Endothelial cell of umbilical vein (primary cell): ENCODE measurements around the gene HDAC4. TPM values are rescaled to one million over a fixed set of nuclear protein-coding genes. Genes with fewer than 3 reads are reported as not detected.

ENCODE experiments used
- BruUV-seq: library from RNA; stranded (reverse); fragments of 400-500 nt; replicated peaks from 2 replicates; lab custom pipeline; 2021; lab: Mats Ljungman, UMichigan
- CTCF ChIA-PET: fragments of 300-600, 350-600 bp; sonication (Branson Sonifier 250); formaldehyde crosslinking; loops from one replicate; lab custom pipeline; 2021; ENCODE audit warnings: antibody characterized with exemption, inconsistent platforms; lab: Charles Lee
- POLR2A ChIA-PET: fragments of 300-600, 350-600 bp; sonication (Branson Sonifier 250); formaldehyde crosslinking; loops from one replicate; lab custom pipeline; 2021; ENCODE audit warnings: antibody characterized with exemption, inconsistent platforms; lab: Charles Lee
- DNase-seq: peaks from one replicate; pipeline ENCODE4 v3.0.0-alpha.2; 2011; ENCODE audit warnings: low read depth, low spot score
- FAIRE-seq: peaks from 2 replicates; lab custom pipeline; 2011; peaks lifted over from hg19 to GRCh38; lab: Jason Lieb, UNC
- H2AFZ ChIP-seq: 2 replicates; pipeline ENCODE4 v1.6.0; 2012; ENCODE audit warnings: low read depth, low read length, control low read depth, inconsistent platforms
- H3K27ac ChIP-seq: 2 replicates; pipeline ENCODE4 v1.5.1; 2011; ENCODE audit warnings: low read depth, mild to moderate bottlenecking, control low read depth, low read length, moderate library complexity; ENCODE audit not compliant: insufficient read depth
- H3K27me3 ChIP-seq, 2 experiments: 2 replicates each; pipeline versions ENCODE4 v1.6.0 to v1.6.1; 2011; ENCODE audit warnings: low read length in 2 of 2, mixed read lengths in 1 of 2; ENCODE audit not compliant: control insufficient read depth in 2 of 2, insufficient read depth in 2 of 2
- H3K36me3 ChIP-seq, 2 experiments: 2 replicates in 1 of 2; 3 replicates in 1 of 2; pipeline ENCODE4 v1.5.1; 2011; ENCODE audit warnings: low read length in 2 of 2, mild to moderate bottlenecking in 1 of 2, moderate library complexity in 1 of 2; ENCODE audit not compliant: control insufficient read depth in 2 of 2, insufficient read depth in 2 of 2; ENCODE audit errors: extremely low read depth in 1 of 2
- H3K4me1 ChIP-seq: 3 replicates; pipeline ENCODE4 v1.5.1; 2011; ENCODE audit warnings: mild to moderate bottlenecking, low read length; ENCODE audit not compliant: control insufficient read depth, insufficient read depth; ENCODE audit errors: extremely low read depth
- H3K4me2 ChIP-seq: 2 replicates; pipeline ENCODE4 v1.6.1; 2011; ENCODE audit warnings: low read length, control low read depth, mixed read lengths; ENCODE audit not compliant: insufficient read depth
- H3K4me3 ChIP-seq, 3 experiments: fragments of 200-600 bp in 1 of 3; sonication (generic), shearing (Covaris generic) in 1 of 3; replicated peaks in 1 of 3; 2 replicates each; pipeline ENCODE4 v1.5.1; 2011 to 2016; ENCODE audit warnings: control low read depth in 3 of 3, low read length in 3 of 3, mild to moderate bottlenecking in 2 of 3, inconsistent platforms in 1 of 3, low read depth in 1 of 3, moderate library complexity in 1 of 3; ENCODE audit not compliant: insufficient read depth in 1 of 3
- H3K79me2 ChIP-seq: 2 replicates; pipeline ENCODE4 v1.6.0; 2012; ENCODE audit warnings: low read length, inconsistent platforms; ENCODE audit not compliant: control insufficient read depth, insufficient read depth
- H3K9ac ChIP-seq: replicated peaks from 2 replicates; pipeline ENCODE3; 2011; ENCODE audit warnings: low read length, control low read depth; ENCODE audit not compliant: insufficient read depth; ENCODE audit errors: extremely low read depth
- H3K9me1 ChIP-seq: replicated peaks from 3 replicates; pipeline ENCODE4 v1.6.0; 2011; ENCODE audit warnings: mild to moderate bottlenecking, low read length; ENCODE audit not compliant: control insufficient read depth, insufficient read depth; ENCODE audit errors: extremely low read depth
- H3K9me3 ChIP-seq: replicated peaks from 2 replicates; pipeline ENCODE4 v1.5.1; 2012; ENCODE audit warnings: low read length, inconsistent platforms; ENCODE audit not compliant: control insufficient read depth, insufficient read depth
- H4K20me1 ChIP-seq: replicated peaks from 2 replicates; pipeline ENCODE3; 2011; ENCODE audit warnings: mild to moderate bottlenecking, low read length; ENCODE audit not compliant: control insufficient read depth, insufficient read depth; ENCODE audit errors: extremely low read depth
- EZH2 ChIP-seq: IDR thresholded peaks from 2 replicates; pipeline ENCODE4 v1.6.1; 2012; ENCODE audit warnings: borderline replicate concordance, low read depth, mild to moderate bottlenecking, moderate library complexity, low read length, inconsistent platforms; ENCODE audit not compliant: severe bottlenecking
- FOS ChIP-seq: IDR thresholded peaks from 2 replicates; pipeline ENCODE4 v1.6.1; 2011; ENCODE audit warnings: mild to moderate bottlenecking, low read length, moderate library complexity, borderline replicate concordance; ENCODE audit not compliant: insufficient read depth
- GATA2 ChIP-seq: IDR thresholded peaks from 2 replicates; pipeline ENCODE4 v1.7.0; 2011; ENCODE audit warnings: low read depth, mild to moderate bottlenecking, moderate library complexity, mixed read lengths, low read length; ENCODE audit not compliant: insufficient read length, insufficient read depth
- JUN ChIP-seq: IDR thresholded peaks from 2 replicates; pipeline ENCODE4 v1.6.1; 2011; ENCODE audit warnings: borderline replicate concordance, low read depth; ENCODE audit not compliant: insufficient read length, insufficient read depth
- MYC ChIP-seq: IDR thresholded peaks from one replicate; pipeline ENCODE4 v1.6.1; 2011; ENCODE audit warnings: mild to moderate bottlenecking, low read depth, low read length
- POLR2A ChIP-seq: IDR thresholded peaks from 2 replicates; pipeline ENCODE4 v1.6.1; 2012; ENCODE audit warnings: low read depth, mild to moderate bottlenecking, control low read depth, low read length
- POLR2AphosphoS5 ChIP-seq: IDR thresholded peaks from 2 replicates; pipeline ENCODE4 v1.6.1; 2012; ENCODE audit warnings: low read depth, mild to moderate bottlenecking, control low read depth, low read length, moderate library complexity; ENCODE audit not compliant: insufficient read depth
- dilution Hi-C: fragments of 300-500 bp; cut with MboI; formaldehyde crosslinking; loops from one replicate; pipeline ENCODE4 v1.15.0; 2019; ENCODE audit warnings: low sequenced_read_pairs; ENCODE audit not compliant: extremely low pct_ligation_motif_present
- intact Hi-C: fragments of 100-400 bp; cut with micrococcal nuclease; formaldehyde crosslinking; loops from one replicate; pipeline ENCODE4 v1.10.0; 2022
- polyA plus RNA-seq, 4 experiments: library from polyadenylated mRNA; depleted of rRNA in 3 of 4; stranded (reverse) in 3 of 4; unstranded in 1 of 4; fragments of >200 nt; gene quantifications; 2 replicates each; pipeline versions ENCODE4 v1.2.1 to v1.2.3, GENCODE V29; 2011 to 2012; ENCODE audit warnings: missing spikeins in 1 of 4
- total RNA-seq: library from RNA; stranded (reverse); gene quantifications from 2 replicates; pipeline ENCODE4 v1.2.3, GENCODE V29; 2021
- TF ChIP-seq, protein P1 (sequence below): IDR thresholded peaks from 2 replicates; pipeline ENCODE4 v1.6.1; 2011; ENCODE audit not compliant: insufficient read depth, insufficient read length
- TF ChIP-seq, protein P2 (sequence below), 2 donors: IDR thresholded peaks; 1 replicate in 1 of 2; 2 replicates in 1 of 2; pipeline ENCODE4 v1.5.1; 2011; ENCODE audit warnings: low read length in 2 of 2, mild to moderate bottlenecking in 2 of 2, moderate library complexity in 2 of 2, control low read depth in 1 of 2, inconsistent platforms in 1 of 2, low read depth in 1 of 2; ENCODE audit not compliant: insufficient read depth in 1 of 2; ENCODE audit errors: extremely low read depth in 1 of 2

The HDAC4 gene
- total and polyA plus RNA-seq, 2 donors (not counting 3 experiments of a cell fraction or from before 2014, with no cell fraction given), result 13.4 to 33.0 TPM

DNA sequence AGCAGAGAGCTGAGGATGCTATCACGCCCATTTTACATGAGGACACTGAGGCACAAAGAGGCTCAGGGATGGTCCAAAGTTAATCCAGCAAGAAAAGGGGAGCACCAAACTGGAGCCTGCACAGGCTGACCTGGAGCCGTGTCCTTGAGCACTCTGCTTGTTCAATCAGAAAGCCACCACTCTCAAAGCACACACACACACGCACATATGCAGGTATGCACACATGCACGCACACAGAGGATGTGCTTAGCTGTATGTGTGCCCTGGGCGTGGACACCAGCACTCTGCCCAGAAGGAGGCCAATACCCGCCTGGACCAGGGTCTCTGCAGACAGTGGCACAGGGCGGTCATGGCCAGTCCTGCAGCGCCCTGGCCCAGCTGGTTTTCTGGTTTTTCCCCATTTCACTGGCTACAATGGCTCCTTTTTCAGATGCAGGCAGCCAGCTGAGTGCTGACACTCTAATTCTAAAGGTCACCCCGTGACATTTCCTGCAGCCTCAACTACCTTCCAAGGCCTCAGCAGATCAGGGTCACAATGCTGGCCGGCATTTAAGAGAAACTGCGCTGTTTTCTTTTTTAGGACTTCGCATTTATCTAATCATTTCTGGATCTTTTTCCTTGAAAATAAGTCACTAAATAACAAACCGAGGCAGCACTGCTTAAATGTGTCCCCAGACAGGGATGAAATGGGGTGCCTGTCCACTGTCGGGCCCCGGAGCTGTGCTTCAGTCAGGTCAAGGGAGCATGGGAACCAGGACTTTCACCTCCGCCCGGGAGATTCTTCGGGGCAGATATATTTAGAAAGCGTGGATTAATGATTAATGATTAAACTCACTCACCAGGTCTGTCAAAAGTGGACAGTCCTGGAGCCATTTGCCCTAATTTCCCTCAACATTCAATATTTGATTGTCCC, 104.5 kb downstream of the HDAC4 start:
- no peak for FAIRE-seq
- no peaks in the 10 kb centered on the region for H3K79me2 ChIP-seq
- ChIA-PET POLR2A (no interaction called here), CTCF (interaction anchor here (1.2 to 1.5 kb wide), 2 partner anchors 10 to 29 kb away, joined by 4 read pairs; no protein-coding TSS in a partner anchor)
- H3K27ac ChIP-seq, result no peak overlapping the region
- H3K9me3 ChIP-seq, result no peaks in the 10 kb centered on the region
- no peak overlapping the region for H3K4me2 ChIP-seq
- no peaks in the 10 kb centered on the region for H4K20me1 ChIP-seq
- dilution Hi-C loops (no loop called here), intact Hi-C loops (no loop called here)
- no peak for TF ChIP-seq POLR2AphosphoS5
- no peak overlapping the region for H2AFZ ChIP-seq
- no peak overlapping the region for H3K4me3 ChIP-seq
- no peaks in the 10 kb centered on the region for H3K36me3 ChIP-seq
- no peaks in the 10 kb centered on the region for H3K9me1 ChIP-seq
- no peaks in the 10 kb centered on the region for H3K4me1 ChIP-seq
- no peak overlapping the region for H3K9ac ChIP-seq
- BruUV-seq, result no TSS peak
- no peaks in the 10 kb centered on the region for H3K27me3 ChIP-seq
- DNase-seq, result no peak

GRCh38 chr2:239295377-239296019, 105.3 kb downstream of the HDAC4 start:
- FAIRE-seq (no peak), DNase-seq (peak; percentile 16)
- no peaks in the 10 kb centered on the region for H3K79me2 ChIP-seq
- no TSS peak for BruUV-seq
- no peak for TF ChIP-seq EZH2
- no peak for TF ChIP-seq JUN
- TF ChIP-seq FOS, result no peak
- TF ChIP-seq, protein P1, sequence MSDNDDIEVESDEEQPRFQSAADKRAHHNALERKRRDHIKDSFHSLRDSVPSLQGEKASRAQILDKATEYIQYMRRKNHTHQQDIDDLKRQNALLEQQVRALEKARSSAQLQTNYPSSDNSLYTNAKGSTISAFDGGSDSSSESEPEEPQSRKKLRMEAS, result no peak
- no peak for TF ChIP-seq POLR2A
- no peak for TF ChIP-seq GATA2
- TF ChIP-seq, protein P2, sequence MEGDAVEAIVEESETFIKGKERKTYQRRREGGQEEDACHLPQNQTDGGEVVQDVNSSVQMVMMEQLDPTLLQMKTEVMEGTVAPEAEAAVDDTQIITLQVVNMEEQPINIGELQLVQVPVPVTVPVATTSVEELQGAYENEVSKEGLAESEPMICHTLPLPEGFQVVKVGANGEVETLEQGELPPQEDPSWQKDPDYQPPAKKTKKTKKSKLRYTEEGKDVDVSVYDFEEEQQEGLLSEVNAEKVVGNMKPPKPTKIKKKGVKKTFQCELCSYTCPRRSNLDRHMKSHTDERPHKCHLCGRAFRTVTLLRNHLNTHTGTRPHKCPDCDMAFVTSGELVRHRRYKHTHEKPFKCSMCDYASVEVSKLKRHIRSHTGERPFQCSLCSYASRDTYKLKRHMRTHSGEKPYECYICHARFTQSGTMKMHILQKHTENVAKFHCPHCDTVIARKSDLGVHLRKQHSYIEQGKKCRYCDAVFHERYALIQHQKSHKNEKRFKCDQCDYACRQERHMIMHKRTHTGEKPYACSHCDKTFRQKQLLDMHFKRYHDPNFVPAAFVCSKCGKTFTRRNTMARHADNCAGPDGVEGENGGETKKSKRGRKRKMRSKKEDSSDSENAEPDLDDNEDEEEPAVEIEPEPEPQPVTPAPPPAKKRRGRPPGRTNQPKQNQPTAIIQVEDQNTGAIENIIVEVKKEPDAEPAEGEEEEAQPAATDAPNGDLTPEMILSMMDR (IDR thresholded peaks at IDR 0.05; ENCODE audit: extremely low read depth in 1 of 2, insufficient read depth in 1 of 2, low read depth in 1 of 2, low read length in 2 of 2), result no peak
- TF ChIP-seq MYC, result no peak
- TF ChIP-seq POLR2AphosphoS5, result no peak
- no peak overlapping the region for H3K4me2 ChIP-seq
- H3K4me3 ChIP-seq, result no peak overlapping the region
- no peaks in the 10 kb centered on the region for H4K20me1 ChIP-seq
- no peaks in the 10 kb centered on the region for H3K4me1 ChIP-seq
- H3K9ac ChIP-seq, result no peak overlapping the region
- no peaks in the 10 kb centered on the region for H3K9me3 ChIP-seq
- H3K27me3 ChIP-seq, result no peaks in the 10 kb centered on the region
- H3K36me3 ChIP-seq, result no peaks in the 10 kb centered on the region
- no peaks in the 10 kb centered on the region for H3K9me1 ChIP-seq
- H3K27ac ChIP-seq, result no peak overlapping the region
- H2AFZ ChIP-seq, result no peak overlapping the region
- POLR2A ChIA-PET, result no interaction called here
- CTCF ChIA-PET, result interaction anchor here (1.5 kb wide), 1 partner anchor 28 kb away, joined by 4 read pairs; no protein-coding TSS in a partner anchor
- dilution Hi-C loops (no loop called here), intact Hi-C loops (no loop called here)
